ENCODE data around the gene PRR33.
"Not testable (repeated sequence)": the region's sequence is repeated elsewhere in the genome, so short reads cannot be mapped to it uniquely, and the experiment has no call there.

Gene PRR33

DNA sequence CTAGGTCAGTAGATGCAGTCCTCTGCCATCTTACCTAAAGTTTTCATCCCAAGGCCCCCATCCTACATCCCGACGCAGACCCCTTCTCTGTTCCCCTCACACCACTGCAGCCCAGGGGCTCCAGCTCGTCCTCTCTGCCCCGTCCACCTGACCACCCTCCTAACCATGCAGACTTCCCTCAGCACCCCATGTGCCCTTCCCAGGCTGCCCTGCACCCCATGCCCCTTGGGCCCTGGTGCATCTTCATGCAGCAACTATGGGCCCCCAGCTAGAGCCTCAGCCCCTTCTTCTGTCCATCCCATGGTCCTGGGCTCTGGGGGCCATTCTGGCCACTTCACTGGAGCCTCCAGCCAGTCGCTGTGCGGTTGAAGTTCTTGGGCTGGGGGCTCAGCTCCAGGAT is 2.9 kb downstream of the PRR33 start:
- no peak for DNase-seq (ENCODE audit: low spot score)

GRCh38 chr11:1888347-1888753 is 3.3 kb downstream of the PRR33 start:
- no peak for DNase-seq (ENCODE audit: low spot score)

DNA sequence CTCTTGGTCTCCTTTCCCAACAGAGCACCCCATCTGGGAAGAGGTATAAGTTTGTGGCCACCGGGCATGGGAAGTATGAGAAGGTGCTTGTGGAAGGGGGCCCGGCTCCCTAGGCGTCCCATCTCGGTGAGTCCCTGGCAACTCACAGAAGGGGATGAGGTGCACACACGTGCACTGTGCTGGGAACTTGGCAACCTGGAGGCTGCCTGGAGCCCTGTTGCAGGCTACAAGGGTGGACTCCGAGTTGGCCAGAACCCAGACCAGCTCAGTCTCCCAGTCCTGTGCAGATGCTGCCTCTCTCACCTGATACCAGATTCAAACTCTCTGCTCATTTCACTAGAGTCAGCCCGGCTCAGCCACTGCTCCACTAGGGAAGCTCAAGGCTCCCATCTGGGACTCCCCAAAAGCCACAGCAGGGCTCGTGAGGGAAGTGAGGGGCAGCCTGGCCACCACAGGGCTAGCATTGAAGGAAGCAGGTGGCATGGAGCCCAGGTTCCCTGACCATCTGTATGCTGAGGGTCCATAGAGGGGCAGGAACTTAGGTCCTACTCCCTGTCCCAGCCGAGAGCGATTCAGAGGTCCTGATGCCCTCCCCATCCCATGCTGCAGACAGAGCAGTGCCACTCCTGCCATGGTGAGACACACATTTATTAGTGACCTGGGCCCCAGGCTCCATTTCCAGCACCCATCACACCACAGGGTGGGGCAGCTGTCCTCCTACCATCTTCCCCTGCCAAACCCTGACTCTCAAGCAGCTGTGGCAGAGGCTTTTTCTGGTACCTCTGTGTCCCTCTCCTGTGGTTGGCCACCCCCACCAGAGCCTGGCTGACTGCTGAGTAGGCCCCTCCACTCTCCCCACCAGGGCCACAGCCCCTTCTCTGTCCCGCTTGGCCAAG is 4.0 kb downstream of the PRR33 start:
- no peak for DNase-seq (ENCODE audit: low spot score)

- DNase-seq (ENCODE audit: low spot score), result not testable (repeated sequence)
Observed at GRCh38 chr11:1886551-1886950, 5.1 kb downstream of the PRR33 start.

GRCh38 chr11:1884303-1884700 is 7.4 kb downstream of the PRR33 start:
- DNase-seq (ENCODE audit: low spot score), result no peak

DNA sequence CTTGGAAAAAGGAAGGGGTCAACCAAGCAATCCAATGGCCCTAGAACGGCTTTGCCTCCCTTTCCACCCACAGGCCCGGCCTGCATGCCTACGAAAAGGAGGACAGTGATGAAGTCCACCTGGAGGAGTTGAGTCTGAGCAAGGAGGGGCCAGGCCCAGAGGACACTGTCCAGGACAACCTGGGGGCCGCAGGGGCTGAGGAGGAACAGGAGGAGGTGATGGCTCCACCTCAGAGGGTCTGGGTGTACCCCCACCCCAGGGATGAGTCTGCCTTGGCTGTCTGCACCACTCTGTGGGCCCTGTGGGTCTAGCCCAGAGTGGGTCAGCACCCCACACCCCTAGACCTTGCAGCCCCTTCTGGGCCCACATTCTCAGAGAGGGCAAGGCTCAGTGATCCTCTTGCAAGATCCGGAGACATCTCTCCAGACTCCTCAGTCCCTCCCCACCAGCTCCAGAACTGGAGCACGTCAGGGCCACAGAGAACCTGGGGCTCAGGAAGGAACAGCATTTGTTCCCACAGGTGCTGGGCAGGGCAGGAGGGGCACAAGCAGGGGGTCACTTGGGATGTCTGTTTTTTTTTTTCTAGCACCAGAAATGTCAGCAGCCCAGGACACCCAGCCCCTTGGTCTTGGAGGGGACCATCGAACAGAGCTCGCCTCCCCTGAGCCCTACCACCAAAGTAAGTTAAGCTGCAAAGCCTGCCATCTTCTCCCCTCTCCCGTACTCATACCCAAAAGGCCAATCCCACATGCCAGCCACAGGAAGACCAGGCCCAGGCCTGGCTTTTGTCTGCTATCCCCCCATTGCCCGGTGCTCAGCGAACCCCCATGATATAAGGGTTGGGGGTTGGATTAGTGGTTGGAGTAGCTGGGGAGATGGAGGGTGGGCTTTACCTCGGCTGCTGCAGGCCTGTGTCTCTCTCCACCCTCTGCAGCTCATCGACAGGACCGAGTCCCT is 8.1 kb downstream of the PRR33 start:
- DNase-seq (ENCODE audit: low spot score), result no peak

DNA sequence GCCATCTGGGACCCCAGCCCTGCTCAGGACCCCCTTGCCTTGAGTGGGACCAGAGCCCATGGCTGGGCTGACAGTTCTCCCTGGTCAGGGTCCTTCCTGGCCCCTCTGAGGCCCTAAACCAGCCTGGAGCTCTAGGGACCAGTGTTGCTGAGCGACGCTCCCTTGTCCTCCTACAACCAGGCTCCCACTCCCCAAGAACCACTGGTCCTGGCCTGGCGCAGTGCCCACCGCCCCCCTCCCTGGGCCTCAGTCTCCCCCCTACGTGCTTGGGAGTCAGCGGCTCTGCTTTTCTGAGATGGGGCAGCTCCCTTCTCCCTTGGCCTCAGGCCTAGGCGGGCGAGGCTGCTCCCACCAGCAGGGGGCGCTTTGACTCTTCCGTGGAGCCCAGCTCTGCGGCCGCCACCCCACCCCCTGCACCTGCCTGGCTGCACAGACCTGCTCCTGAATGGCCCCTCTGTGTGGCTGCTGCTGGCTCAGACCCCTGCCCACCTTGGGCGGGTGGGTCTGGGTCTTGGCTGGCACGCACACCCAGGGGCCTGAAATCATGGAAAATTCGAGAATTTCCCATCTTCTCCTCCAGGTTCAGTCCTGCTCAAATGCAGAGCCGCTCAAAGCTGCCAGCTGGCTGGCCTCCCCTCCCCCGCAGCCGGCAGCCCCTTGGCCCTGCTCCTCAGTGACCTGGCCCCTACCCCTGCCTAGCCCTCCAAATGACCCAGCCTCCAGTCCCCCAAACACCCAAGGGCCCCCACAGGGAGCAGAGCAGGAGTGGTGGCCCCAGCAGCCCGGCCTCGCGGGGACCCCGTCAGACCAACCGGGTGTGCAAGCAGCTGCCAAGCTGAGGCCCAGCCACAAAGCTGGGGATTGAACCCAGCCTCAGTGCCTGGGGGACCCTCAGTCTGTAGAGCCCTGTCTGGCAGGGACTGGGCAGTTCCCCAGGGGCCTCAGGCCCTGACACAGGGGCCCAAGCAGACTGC is 9.1 kb downstream of the PRR33 start:
- DNase-seq (ENCODE audit: low spot score), result peak; percentile 93

- DNase-seq (ENCODE audit: low spot score), result no peak
Observed at GRCh38 chr11:1881442-1882264, 10.0 kb downstream of the PRR33 start.

DNA sequence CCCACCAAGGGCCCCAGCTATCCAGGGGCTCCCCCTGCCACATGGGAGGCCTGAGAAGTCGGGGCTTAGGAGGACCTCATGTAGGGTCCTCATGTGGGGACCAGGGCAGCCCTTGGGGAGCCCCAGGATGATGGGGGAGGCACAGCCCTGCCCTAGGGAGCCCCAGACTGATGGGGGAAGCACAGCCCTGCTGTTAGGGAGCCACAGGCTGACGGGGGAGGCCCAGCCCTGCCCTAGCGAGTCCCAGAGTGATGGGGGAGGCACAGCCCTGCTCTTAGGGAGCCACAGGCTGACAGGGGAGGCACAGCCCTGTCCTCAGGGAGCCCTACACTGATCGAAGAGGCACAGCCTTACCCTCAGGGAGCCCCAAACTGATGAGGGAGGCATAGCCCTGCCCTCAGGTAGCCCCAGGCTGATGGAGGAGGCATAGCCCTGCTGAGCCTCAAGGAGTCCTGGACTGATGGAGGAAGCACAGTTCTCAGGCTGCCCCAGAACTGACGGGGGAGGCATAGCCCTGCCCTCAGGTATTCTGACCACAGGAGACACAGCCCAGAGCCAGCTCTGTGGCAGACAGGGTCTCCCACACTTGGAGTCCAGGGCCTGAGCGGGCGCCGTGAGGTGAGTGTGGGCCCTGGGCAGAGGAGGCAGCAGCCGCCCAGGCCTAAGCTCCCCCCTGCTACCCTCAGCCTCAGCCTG is 10.8 kb downstream of the PRR33 start:
- no peak for DNase-seq (ENCODE audit: low spot score)

DNA sequence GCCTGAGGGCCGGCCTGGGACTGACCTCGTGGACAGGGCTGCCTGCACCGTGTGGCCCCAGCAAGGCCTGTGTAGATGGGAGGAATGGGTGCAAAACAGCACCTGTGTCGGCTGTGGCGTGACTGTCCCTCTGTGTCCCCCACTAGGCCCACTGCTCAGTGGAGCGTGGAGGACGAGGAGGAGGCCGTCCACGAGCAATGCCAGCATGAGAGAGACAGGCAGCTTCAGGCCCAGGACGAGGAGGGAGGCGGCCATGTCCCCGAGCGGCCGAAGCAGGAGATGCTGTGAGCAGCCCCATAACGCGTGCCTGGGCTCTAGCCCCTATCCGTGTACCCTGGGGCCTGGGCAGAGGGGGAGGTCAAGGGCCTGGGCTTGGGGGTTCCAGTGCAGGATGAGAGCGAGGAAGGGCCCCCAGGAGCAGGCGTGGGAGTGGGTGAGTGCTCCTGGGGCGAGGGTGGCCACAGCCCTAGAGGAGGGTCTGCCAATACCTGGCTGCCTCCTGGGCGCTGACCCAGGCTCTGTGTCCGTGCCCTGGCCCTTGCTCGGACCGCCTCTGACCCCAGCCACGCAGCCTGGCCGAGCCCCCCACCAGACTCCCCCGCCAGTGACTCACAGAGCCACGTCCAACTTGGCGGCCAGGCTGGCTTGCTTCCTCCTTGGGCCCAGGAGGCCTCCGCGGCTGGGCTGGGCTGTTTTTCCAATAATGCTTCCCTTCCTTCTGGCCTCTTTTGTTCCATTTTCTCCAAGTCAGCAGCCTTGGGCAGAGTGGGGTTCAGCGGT is 11.6 kb downstream of the PRR33 start:
- DNase-seq (ENCODE audit: low spot score), result peak; percentile 63

GRCh38 chr11:1879342-1879940 is 12.3 kb downstream of the PRR33 start:
- DNase-seq (ENCODE audit: low spot score), result no peak

DNA sequence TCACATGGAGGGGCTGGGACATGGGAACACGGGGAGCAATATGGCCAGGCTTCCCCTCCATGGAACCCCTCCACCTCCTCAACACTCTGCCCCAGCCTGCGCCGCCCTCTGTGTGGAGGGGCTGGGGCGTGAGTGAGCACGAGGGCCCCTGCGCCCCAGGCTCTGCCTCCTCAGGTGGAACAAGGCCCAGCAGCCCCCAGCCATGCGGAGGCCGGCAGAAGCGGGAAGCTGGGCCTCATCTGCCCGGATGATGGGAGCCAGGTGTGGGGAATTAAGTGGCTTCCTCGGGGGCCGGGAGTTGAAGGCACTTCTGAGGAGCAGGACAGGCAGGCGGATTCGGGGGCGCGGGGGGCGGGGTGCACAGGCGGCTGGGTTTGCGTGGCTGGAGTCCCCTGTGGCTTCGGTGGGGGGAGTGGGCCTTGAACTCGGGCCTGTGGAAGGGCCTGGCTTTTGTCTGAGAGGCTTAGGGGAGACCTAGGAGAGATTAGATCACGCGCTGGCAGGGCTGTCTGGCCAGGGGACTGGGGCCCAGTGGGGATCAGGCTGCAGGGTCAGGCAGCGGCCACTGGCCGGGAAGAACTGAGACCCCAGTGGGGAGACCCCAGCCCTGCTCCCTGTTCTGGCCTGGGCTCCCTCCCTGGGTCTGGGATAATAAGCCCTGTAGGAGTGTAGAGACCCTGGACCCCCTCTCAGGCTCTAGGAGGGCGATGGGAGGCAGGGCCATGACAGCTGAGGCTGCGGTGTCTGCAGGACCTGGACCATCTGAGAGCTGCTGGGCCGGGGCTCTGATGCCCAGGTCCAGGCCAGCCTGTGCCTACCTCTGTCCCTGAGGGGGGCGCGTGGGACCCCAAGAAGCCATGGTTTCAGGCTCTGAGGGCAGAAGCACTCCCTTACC is 13.3 kb downstream of the PRR33 start:
- no peak for DNase-seq (ENCODE audit: low spot score)

DNA sequence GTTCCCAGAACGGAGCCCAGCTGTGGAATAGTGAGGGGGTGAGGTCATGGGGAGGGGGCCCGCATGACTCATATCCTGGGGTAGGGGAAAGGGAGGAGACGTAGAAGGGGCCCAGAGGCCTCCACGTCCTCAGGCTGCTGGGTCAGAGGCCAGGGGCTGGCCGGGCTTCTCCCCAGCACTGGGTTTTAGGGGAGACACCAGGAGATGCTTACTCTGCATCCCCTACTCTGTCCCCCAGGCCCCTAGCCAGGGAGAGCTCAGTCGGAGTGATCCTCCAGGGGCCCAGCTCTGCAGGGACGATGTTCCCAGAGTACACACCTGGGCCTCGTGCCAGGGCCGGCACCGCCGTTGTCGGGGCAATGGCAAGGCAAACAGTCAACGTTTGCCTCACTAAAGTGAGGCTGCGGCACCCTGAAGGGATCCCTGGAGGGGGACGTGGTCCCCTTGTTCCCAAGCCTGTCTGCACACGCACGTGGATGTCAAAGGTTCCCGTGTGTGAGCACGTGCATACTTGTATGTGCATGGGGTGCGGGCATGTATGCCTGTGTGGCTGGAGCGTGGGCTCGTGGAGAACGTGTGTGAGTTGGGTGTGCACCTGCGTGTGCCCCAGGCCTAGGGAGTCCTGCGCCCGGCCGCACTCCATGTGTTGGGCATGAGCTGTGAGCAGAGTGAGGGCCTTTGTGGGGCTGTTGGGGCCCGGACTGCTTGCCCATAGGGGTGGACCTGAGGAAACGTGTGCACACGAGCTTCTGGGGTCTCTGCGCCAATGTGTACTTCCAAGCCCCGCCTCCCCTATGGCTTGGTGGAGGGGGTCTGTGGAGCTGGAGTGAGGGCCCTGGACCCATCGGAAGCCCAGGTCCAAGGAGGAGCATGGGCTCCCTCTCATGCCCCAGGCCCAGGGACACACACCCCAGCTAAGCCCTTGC is 14.2 kb downstream of the PRR33 start:
- no peak for DNase-seq (ENCODE audit: low spot score)

GRCh38 chr11:1876361-1877063 is 15.2 kb downstream of the PRR33 start:
- peak; percentile 74 for DNase-seq (ENCODE audit: low spot score)

- not testable (repeated sequence) for DNase-seq (ENCODE audit: low spot score)
Observed at GRCh38 chr11:1875851-1876301, 15.8 kb downstream of the PRR33 start.
